Activated CD8-positive, alpha-beta T cell treated with anti-CD3 and anti-CD28 coated beads, Interleukin-2, amount 10 ng/mL, durations not matched to agents 7 days and 5 days (primary cell): ENCODE results near the gene DNAH1. TPM values are rescaled to one million over a fixed set of nuclear protein-coding genes. Genes with fewer than 3 reads are reported as not detected.
A peak's percentile ranks its signal among the peaks of the same experiment; 100 is the strongest.

Experiments used
- ATAC-seq: fragments of 150-1000 bp; cut with Tn5 transposase; one replicate; pipeline ENCODE4 v1.10.0; 2021; ENCODE audit warnings: moderate library complexity
- CTCF ChIA-PET: fragments of 350-600 bp; sonication (Branson Sonifier 250); formaldehyde crosslinking; loops from one replicate; lab custom pipeline; 2021; ENCODE audit warnings: antibody characterized with exemption; lab: Charles Lee
- POLR2A ChIA-PET: fragments of 350-600 bp; sonication (Branson Sonifier 250); formaldehyde crosslinking; loops from one replicate; lab custom pipeline; 2021; ENCODE audit warnings: antibody characterized with exemption; lab: Charles Lee
- DNase-seq: peaks from one replicate; pipeline ENCODE4 v3.0.0-alpha.2; 2020
- H3K27ac Mint-ChIP-seq: one replicate; pipeline ENCODE4 v1.8.0; 2021; ENCODE audit warnings: mild to moderate bottlenecking, mixed read lengths
- H3K27me3 Mint-ChIP-seq: one replicate; pipeline ENCODE4 v1.8.0; 2021; ENCODE audit warnings: low read depth, mixed read lengths
- H3K36me3 Mint-ChIP-seq: one replicate; pipeline ENCODE4 v1.8.0; 2021; ENCODE audit warnings: low read depth, mixed read lengths
- H3K4me1 Mint-ChIP-seq: one replicate; pipeline ENCODE4 v1.8.0; 2021; ENCODE audit warnings: low read depth, mixed read lengths
- H3K4me3 Mint-ChIP-seq: one replicate; pipeline ENCODE4 v1.8.0; 2021; ENCODE audit warnings: mild to moderate bottlenecking, mixed read lengths
- H3K9me3 Mint-ChIP-seq: one replicate; pipeline ENCODE4 v1.8.0; 2022; ENCODE audit warnings: mixed read lengths; ENCODE audit not compliant: insufficient read depth
- total RNA-seq, 2 experiments: library from RNA; stranded (reverse); gene quantifications; one replicate each; pipeline ENCODE4 v1.2.3, GENCODE V29; 2021

Gene DNAH1
- total RNA-seq, 2 experiments from 2014 or later: 18.1 to 20.2 TPM

GRCh38 chr3:52313188-52313773 lies 2.8 kb upstream of the DNAH1 start:
- POLR2A ChIA-PET: interaction anchor here (0.9 kb wide), 1 partner anchor 33 kb away, joined by 3 read pairs; no protein-coding TSS in a partner anchor
- Mint-ChIP-seq H3K27me3 (no peaks in the 10 kb centered on the region), H3K9me3 (no peaks in the 10 kb centered on the region), H3K4me3 (no peak overlapping the region), H3K4me1 (peaks cover 34% of the 10 kb centered on the region), H3K27ac (no peak overlapping the region), H3K36me3 (peaks cover 2% of the 10 kb centered on the region)
- DNase-seq: no peak
- CTCF ChIA-PET: interaction anchor here (1.0 kb wide), 1 partner anchor 26 kb away, joined by 3 read pairs; no protein-coding TSS in a partner anchor
- no peak for ATAC-seq

GRCh38 chr3:52313774-52314188 lies 2.3 kb upstream of the DNAH1 start:
- ChIA-PET POLR2A (interaction anchor here (0.9 kb wide), 1 partner anchor 34 kb away, joined by 3 read pairs; no protein-coding TSS in a partner anchor), CTCF (interaction anchor here (1.0 to 1.1 kb wide), 2 partner anchors 22 to 25 kb away, joined by 3 read pairs; no protein-coding TSS in a partner anchor)
- no peak for ATAC-seq
- no peak overlapping the region for H3K27ac Mint-ChIP-seq
- H3K4me3 Mint-ChIP-seq: no peak overlapping the region
- no peak for DNase-seq
- H3K4me1 Mint-ChIP-seq: peaks cover 33% of the 10 kb centered on the region
- peaks cover 2% of the 10 kb centered on the region for H3K36me3 Mint-ChIP-seq
- no peaks in the 10 kb centered on the region for H3K27me3 Mint-ChIP-seq
- no peaks in the 10 kb centered on the region for H3K9me3 Mint-ChIP-seq

GRCh38 chr3:52314489-52314888 lies 1.6 kb upstream of the DNAH1 start:
- Mint-ChIP-seq H3K27me3 (no peaks in the 10 kb centered on the region), H3K4me1 (peaks cover 33% of the 10 kb centered on the region), H3K4me3 (no peak overlapping the region), H3K36me3 (peaks cover 2% of the 10 kb centered on the region), H3K27ac (no peak overlapping the region), H3K9me3 (no peaks in the 10 kb centered on the region)
- no peak for ATAC-seq
- POLR2A ChIA-PET: interaction anchor here (1.3 kb wide), 1 partner anchor 13 kb away, joined by 4 read pairs; no protein-coding TSS in a partner anchor
- CTCF ChIA-PET: interaction anchor here (1.1 kb wide), 2 partner anchors 23 to 25 kb away, joined by 3 to 6 read pairs; no protein-coding TSS in a partner anchor
- DNase-seq: no peak

GRCh38 chr3:52315006-52315405 lies 1.1 kb upstream of the DNAH1 start:
- H3K27ac Mint-ChIP-seq: no peak overlapping the region
- H3K4me1 Mint-ChIP-seq: peaks cover 33% of the 10 kb centered on the region
- POLR2A ChIA-PET: interaction anchor here (1.3 kb wide), 1 partner anchor 13 kb away, joined by 4 read pairs; no protein-coding TSS in a partner anchor

DNA sequence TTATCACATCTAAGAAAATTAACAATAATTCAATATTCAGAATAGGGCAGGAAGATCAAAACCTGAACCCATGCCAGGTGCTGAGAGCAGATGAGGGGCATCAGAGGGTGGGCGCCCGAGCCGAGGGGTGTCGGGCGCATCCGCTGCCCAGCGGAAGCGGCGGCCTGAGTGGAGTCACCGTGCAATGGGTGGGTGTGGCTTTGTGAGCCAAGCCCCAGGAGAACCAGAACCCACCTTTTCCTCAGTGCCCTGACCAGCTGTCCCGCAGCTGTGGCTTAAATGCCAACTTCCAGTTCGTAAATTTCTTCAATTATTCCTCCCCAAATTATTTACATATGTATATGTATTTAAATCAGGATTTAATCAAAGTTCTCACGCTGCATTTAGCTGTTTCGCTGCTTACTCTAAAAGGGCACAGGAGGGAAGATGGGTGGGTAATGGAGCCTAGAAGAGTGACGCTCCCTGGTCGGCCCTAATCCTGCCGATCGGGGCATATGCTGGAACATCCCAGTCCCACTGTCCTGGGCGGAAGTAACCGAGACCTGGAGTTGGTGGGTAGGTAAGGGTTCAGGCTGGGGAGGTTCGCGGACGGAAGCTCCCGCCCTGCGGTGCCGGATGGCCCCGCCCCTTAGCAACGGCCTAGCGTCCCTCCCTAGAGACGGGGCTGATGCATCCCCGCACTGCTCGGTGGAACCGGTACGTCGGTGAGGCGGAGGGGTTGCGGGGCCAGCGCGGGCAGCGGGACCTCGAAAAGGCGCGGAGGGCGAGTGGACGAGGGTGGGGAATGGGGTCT lies 1.3 kb downstream of the DNAH1 start:
- ChIA-PET CTCF (interaction anchor here (1.4 to 6.6 kb wide), 3 partner anchors 22 to 97 kb away, joined by 3 to 41 read pairs (median 6); no protein-coding TSS in a partner anchor), POLR2A (interaction anchor here (0.6 kb wide), 1 partner anchor 10 kb away, joined by 4 read pairs; no protein-coding TSS in a partner anchor)
- Mint-ChIP-seq H3K4me3 (peak overlapping the region; percentile 31), H3K27ac (no peak overlapping the region), H3K4me1 (peaks cover 25% of the 10 kb centered on the region), H3K9me3 (no peaks in the 10 kb centered on the region), H3K36me3 (no peaks in the 10 kb centered on the region), H3K27me3 (no peaks in the 10 kb centered on the region)
- peak; percentile 77 for DNase-seq
- ATAC-seq: peak; percentile 97

More at GRCh38 chr3:52315006-52315405, 1.1 kb upstream of the DNAH1 start:
- H3K9me3 Mint-ChIP-seq: no peaks in the 10 kb centered on the region
- no peak for DNase-seq
- CTCF ChIA-PET: interaction anchor here (1.1 kb wide), 2 partner anchors 23 to 24 kb away, joined by 3 to 6 read pairs; no protein-coding TSS in a partner anchor
- H3K36me3 Mint-ChIP-seq: peaks cover under 1% of the 10 kb centered on the region
- no peaks in the 10 kb centered on the region for H3K27me3 Mint-ChIP-seq
- no peak for ATAC-seq
- H3K4me3 Mint-ChIP-seq: no peak overlapping the region

GRCh38 chr3:52318186-52318816 lies 2.2 kb downstream of the DNAH1 start:
- H3K4me3 Mint-ChIP-seq: no peak overlapping the region
- CTCF ChIA-PET: interaction anchor here (1.0 to 6.6 kb wide), 3 partner anchors 21 to 94 kb away, joined by 3 to 41 read pairs (median 6); no protein-coding TSS in a partner anchor
- POLR2A ChIA-PET: interaction anchor here (0.6 kb wide), 1 partner anchor 11 kb away, joined by 4 read pairs; no protein-coding TSS in a partner anchor
- no peaks in the 10 kb centered on the region for H3K27me3 Mint-ChIP-seq
- no peak overlapping the region for H3K27ac Mint-ChIP-seq
- DNase-seq: no peak
- H3K4me1 Mint-ChIP-seq: peaks cover 19% of the 10 kb centered on the region
- no peaks in the 10 kb centered on the region for H3K36me3 Mint-ChIP-seq
- ATAC-seq: no peak
- H3K9me3 Mint-ChIP-seq: no peaks in the 10 kb centered on the region

DNA sequence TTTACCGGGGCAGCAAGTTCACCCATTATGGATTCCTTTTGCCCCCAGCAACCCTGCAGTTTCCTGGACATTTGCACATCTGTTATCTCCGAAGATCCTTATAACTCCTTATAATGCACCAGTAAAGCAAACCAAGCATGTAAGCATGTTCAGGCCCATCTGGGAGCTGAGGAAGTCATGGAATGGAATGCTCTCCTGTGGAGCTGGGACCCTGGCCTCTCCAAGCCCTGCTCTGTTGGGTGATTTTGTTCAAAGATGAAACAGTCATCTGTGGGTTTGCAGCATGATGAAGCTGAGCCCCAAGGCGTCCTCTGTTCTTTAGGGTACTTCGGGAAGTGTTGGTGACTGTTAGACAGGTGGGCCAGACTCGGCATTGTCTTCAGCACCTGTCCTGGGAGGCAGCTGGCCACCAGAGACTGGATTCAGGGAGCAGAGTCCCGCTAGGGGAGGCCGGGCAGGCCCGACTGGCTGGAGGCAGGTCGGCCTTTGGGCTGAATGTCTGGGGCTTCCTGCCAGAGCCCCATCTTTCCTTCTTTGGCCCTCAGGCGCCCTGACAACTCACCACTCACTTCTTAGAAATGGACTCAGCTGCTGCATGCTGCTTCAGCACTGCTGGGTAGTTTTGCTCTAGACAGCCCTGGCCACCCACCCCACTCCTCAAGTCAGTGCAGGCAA lies 3.9 kb downstream of the DNAH1 start:
- Mint-ChIP-seq H3K4me3 (no peak overlapping the region), H3K27me3 (no peaks in the 10 kb centered on the region), H3K36me3 (no peaks in the 10 kb centered on the region), H3K27ac (no peak overlapping the region), H3K4me1 (peaks cover 16% of the 10 kb centered on the region), H3K9me3 (no peaks in the 10 kb centered on the region)
- DNase-seq (no peak), ATAC-seq (no peak)
- CTCF ChIA-PET: interaction anchor here (0.8 to 6.6 kb wide), 2 partner anchors 19 to 80 kb away, joined by 3 to 41 read pairs; no protein-coding TSS in a partner anchor
- POLR2A ChIA-PET: interaction anchor here (1.6 kb wide), 1 partner anchor 41 kb away, joined by 4 read pairs; the partner anchor contains the start of gene WDR82

DNA sequence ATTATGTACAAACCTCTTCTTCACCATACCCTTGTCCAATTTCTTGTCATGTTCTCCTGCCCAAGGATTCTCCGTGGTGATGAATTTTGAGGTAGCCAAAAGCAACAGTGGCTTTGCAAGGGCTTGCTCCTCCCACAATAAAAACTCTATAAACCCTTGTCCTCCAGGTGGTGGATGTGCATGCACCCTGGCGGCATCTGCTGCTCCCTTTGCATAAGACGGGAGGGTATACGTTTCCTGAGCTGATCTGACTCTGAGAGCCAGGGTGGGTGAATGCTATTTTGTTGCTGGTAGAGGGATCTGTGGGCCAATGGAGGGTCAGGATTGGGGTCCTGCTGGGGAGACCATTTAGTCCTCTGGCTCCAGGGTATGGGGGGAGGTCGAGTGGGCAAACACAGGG lies 5.4 kb downstream of the DNAH1 start:
- POLR2A ChIA-PET: no interaction called here
- no peak overlapping the region for H3K4me3 Mint-ChIP-seq
- CTCF ChIA-PET: interaction anchor here (6.6 kb wide), 1 partner anchor 17 kb away, joined by 41 read pairs; no protein-coding TSS in a partner anchor
- no peaks in the 10 kb centered on the region for H3K27me3 Mint-ChIP-seq
- H3K4me1 Mint-ChIP-seq: peaks cover 16% of the 10 kb centered on the region
- H3K36me3 Mint-ChIP-seq: no peaks in the 10 kb centered on the region
- ATAC-seq (no peak), DNase-seq (no peak)
- no peaks in the 10 kb centered on the region for H3K9me3 Mint-ChIP-seq
- no peak overlapping the region for H3K27ac Mint-ChIP-seq

DNA sequence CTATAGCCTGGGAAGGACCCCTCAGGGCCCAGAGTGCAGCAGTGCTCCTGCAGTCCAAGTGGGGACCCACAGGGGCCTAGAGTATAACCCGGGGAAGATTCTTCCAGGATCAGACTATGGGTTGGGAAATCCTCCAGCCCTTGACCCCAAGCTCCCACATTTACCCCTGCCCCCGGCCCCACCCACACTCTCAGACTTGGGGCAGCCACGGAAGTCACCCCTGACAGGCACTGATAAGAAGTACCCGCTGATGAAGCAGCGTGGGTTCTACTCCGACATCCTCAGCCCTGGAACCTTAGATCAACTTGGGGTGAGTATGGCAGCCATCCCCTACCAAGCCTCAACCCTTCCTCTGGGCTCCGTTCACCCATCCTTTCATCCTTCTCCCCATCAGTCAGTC lies 6.3 kb downstream of the DNAH1 start:
- no peak overlapping the region for H3K4me3 Mint-ChIP-seq
- no peaks in the 10 kb centered on the region for H3K9me3 Mint-ChIP-seq
- H3K27me3 Mint-ChIP-seq: no peaks in the 10 kb centered on the region
- POLR2A ChIA-PET: no interaction called here
- H3K36me3 Mint-ChIP-seq: no peaks in the 10 kb centered on the region
- H3K27ac Mint-ChIP-seq: no peak overlapping the region
- CTCF ChIA-PET: interaction anchor here (6.6 kb wide), 1 partner anchor 16 kb away, joined by 41 read pairs; no protein-coding TSS in a partner anchor
- H3K4me1 Mint-ChIP-seq: peaks cover 8% of the 10 kb centered on the region
- no peak for DNase-seq
- ATAC-seq: no peak

GRCh38 chr3:52323526-52324295 lies 7.6 kb downstream of the DNAH1 start:
- DNase-seq: no peak
- ChIA-PET CTCF (interaction anchor here (0.9 kb wide), 1 partner anchor 15 kb away, joined by 3 read pairs; no protein-coding TSS in a partner anchor), POLR2A (no interaction called here)

More at GRCh38 chr3:52323526-52324295, 7.6 kb downstream of the DNAH1 start:
- ATAC-seq: no peak
- no peak overlapping the region for H3K4me3 Mint-ChIP-seq
- H3K27ac Mint-ChIP-seq: no peak overlapping the region
- no peaks in the 10 kb centered on the region for H3K36me3 Mint-ChIP-seq
- H3K27me3 Mint-ChIP-seq: no peaks in the 10 kb centered on the region
- H3K9me3 Mint-ChIP-seq: no peaks in the 10 kb centered on the region
- H3K4me1 Mint-ChIP-seq: no peaks in the 10 kb centered on the region
